ENCODE data around the gene HDDC2. TPM values are rescaled to one million over a fixed set of nuclear protein-coding genes. Genes with fewer than 3 reads are reported as not detected.

The HDDC2 gene
- total and polyA plus RNA-seq, 9 of the 15 experiments (the other 6 are each of a cell fraction or from before 2014, with no cell fraction given) = 194 to 632 (median 294) TPM

GRCh38 chr6:125341460-125341859 lies 39.7 kb upstream of the HDDC2 start (continued):
- TF ChIP-seq MYC (IDR thresholded peaks at IDR 0.05; ENCODE audit: low read depth, low read length) (no peak), MYC (CRISPR knock-in tag; IDR thresholded peaks at IDR 0.05; ENCODE audit: borderline replicate concordance, low read depth) (no peak)

- no peaks in the 10 kb centered on the region for H3K36me3 ChIP-seq (ENCODE audit: control insufficient read depth, insufficient read depth, low read length)
- no TSS peak for BruUV-seq (replicated peaks)
- no peaks in the 10 kb centered on the region for H3K9me1 ChIP-seq (ENCODE audit: control insufficient read depth, insufficient read depth, low read length)
- H3K79me2 ChIP-seq (ENCODE audit: control insufficient read depth, insufficient read depth, low read length) = no peaks in the 10 kb centered on the region
- no peaks in the 10 kb centered on the region for H3K4me1 ChIP-seq (replicated peaks in 1 of 2; ENCODE audit: control insufficient read depth in 2 of 2, insufficient read depth in 2 of 2, low read length in 2 of 2)
- in situ Hi-C loops (cut with MboI) (no loop called here), intact Hi-C loops (cut with micrococcal nuclease) (no loop called here)
- CTCF ChIA-PET (ENCODE audit: low intra/inter-chr PET ratio) = no interaction called here
- POLR2A ChIA-PET = no interaction called here
- FAIRE-seq = no peak
- ATAC-seq = no peak
- no peak for TF ChIP-seq RB1 (IDR thresholded peaks at IDR 0.05; ENCODE audit: low read depth)
- TF ChIP-seq ZFX (CRISPR knock-in tag; IDR thresholded peaks at IDR 0.05) = no peak
- no peak for TF ChIP-seq ZBTB40 (IDR thresholded peaks at IDR 0.05)
- no peak for TF ChIP-seq ZBTB40 (CRISPR knock-in tag; IDR thresholded peaks at IDR 0.05)
- TF ChIP-seq GATAD2B (IDR thresholded peaks at IDR 0.05; ENCODE audit: borderline replicate concordance) = no peak
- TF ChIP-seq MXI1 (IDR thresholded peaks at IDR 0.05; ENCODE audit: low read depth, low read length) = no peak
- no peak for TF ChIP-seq THRA (IDR thresholded peaks at IDR 0.05)
- no peak for TF ChIP-seq ZNF232 (CRISPR knock-in tag; IDR thresholded peaks at IDR 0.05)
- no peak for TF ChIP-seq POLR2A (conservative IDR thresholded peaks at IDR 0.05)
- TF ChIP-seq ETS2 (tag; IDR thresholded peaks at IDR 0.05; ENCODE audit: borderline replicate concordance, poor library complexity, severe bottlenecking) = no peak
- TF ChIP-seq MTF1 (CRISPR knock-in tag; IDR thresholded peaks at IDR 0.05; ENCODE audit: borderline replicate concordance) = no peak
- DNase-seq (ENCODE audit: extremely low read depth in 1 of 4, low spot score in 3 of 4) = no peak
- H2AFZ ChIP-seq (ENCODE audit: low read depth, low read length) = no peak overlapping the region
- H3K4me2 ChIP-seq (ENCODE audit: insufficient read depth, low read length) = no peak overlapping the region
- H3K4me3 ChIP-seq = no peak overlapping the region
- peaks cover 7 to 9% of the 10 kb centered on the region in 2 experiments for H3K27me3 ChIP-seq (ENCODE audit: control insufficient read depth in 2 of 2, insufficient read depth in 2 of 2, low read length in 2 of 2)
- WGBS (ENCODE audit: insufficient coverage, low coverage, missing lambda C conversion rate) = 3% methylated on average over 2 of the region's 2 CpGs
- no peak overlapping the region for H3K9ac ChIP-seq (ENCODE audit: insufficient read depth in 1 of 2, low read depth in 2 of 2, low read length in 2 of 2)
- no peaks in the 10 kb centered on the region for H4K20me1 ChIP-seq (replicated peaks; ENCODE audit: control insufficient read depth, insufficient read depth, low read length)
- H3K27ac ChIP-seq (ENCODE audit: extremely low read depth, low read depth, low read length) = no peak overlapping the region
- H3K9me3 ChIP-seq (replicated peaks; ENCODE audit: control insufficient read depth, insufficient read depth, low read depth, low read length) = no peaks in the 10 kb centered on the region
Observed at GRCh38 chr6:125340991-125341390, 39.2 kb upstream of the HDDC2 start.
